LNCaP clone FGC (cell line): ENCODE measurements around the gene FANCG.

Experiments
- DNase-seq: peaks from one replicate; pipeline ENCODE4 v3.0.0-alpha.2; 2011; ENCODE audit warnings: low read depth
- H3K4me3 ChIP-seq: 2 replicates; pipeline ENCODE4 v1.5.1; 2011; ENCODE audit warnings: mild to moderate bottlenecking, low read depth, low read length, control low read depth
- TF ChIP-seq, protein P1 (sequence below): IDR thresholded peaks from 2 replicates; pipeline ENCODE4 v1.5.1; 2012; ENCODE audit warnings: mild to moderate bottlenecking; ENCODE audit not compliant: control insufficient read depth, insufficient read depth; ENCODE audit errors: extremely low read depth

Gene FANCG

DNA sequence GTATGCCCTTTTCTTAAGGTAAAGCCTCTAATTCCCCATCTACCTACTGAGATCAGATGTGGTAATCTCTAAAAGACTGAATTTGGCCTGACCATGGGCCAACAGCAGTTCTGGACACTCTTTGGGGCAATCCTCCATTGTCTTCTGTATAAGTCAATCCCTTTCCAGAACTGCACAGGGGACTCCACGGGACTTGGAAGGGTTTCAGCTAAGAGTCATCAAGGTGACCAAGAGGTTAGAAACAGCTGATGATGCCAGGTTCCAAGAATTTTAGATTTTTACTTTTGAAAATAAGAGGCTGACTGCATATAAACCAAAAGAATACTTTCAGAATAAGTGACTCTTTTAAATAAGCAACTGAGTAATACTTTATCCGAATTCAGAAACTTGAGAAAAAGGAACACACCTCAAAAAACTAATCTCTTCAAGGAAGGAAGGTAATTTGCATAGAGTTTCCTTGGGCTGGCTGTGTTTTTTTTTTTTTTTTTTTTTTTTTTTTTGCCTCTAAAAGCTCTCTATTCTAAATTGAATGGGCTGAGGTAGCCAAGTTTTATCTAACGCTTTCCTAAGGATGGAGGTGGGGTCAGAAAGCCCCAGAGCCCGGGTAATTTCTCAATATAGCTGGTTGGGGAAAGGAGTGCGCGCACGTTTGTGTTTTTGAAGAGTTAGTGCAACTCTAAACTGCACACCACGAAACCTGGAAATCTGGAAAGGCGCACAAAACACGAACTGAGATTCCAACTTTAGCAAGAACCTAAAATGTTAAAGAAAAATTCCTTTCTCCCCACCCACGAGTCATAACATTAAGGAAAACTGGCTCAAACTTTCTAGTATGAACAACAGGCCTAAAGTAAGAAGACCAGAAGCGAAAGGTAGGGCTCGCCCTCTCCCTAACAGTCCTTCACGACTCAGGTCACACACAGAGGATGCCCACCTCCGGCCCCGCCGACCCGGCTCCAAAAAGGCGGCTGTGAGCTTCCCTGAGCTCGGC, 8.6 kb downstream of the FANCG start:
- TF ChIP-seq, protein P1, sequence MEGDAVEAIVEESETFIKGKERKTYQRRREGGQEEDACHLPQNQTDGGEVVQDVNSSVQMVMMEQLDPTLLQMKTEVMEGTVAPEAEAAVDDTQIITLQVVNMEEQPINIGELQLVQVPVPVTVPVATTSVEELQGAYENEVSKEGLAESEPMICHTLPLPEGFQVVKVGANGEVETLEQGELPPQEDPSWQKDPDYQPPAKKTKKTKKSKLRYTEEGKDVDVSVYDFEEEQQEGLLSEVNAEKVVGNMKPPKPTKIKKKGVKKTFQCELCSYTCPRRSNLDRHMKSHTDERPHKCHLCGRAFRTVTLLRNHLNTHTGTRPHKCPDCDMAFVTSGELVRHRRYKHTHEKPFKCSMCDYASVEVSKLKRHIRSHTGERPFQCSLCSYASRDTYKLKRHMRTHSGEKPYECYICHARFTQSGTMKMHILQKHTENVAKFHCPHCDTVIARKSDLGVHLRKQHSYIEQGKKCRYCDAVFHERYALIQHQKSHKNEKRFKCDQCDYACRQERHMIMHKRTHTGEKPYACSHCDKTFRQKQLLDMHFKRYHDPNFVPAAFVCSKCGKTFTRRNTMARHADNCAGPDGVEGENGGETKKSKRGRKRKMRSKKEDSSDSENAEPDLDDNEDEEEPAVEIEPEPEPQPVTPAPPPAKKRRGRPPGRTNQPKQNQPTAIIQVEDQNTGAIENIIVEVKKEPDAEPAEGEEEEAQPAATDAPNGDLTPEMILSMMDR: no peak
- H3K4me3 ChIP-seq: peak overlapping the region; percentile 94
- no peak for DNase-seq

DNA sequence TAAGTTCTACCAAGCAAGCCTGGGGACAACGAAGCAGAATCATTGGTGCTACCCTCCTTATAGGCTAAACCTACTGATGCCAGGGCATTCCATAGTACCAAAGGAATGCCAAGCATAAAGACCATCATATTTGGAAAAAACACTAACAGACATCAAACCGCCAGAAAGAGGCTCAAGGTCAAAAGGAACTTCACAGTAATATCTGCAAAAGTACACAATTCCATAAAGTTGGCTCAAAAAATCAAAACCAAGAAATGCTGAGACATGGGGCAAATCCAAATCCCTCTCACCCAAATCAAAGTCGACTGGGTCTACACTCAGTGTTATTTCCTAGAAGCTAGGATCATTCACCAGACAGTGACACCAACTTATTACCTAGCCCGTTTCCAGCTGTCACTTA, 10.7 kb downstream of the FANCG start:
- TF ChIP-seq, protein P1: no peak
- DNase-seq: no peak
- no peak overlapping the region for H3K4me3 ChIP-seq

DNA sequence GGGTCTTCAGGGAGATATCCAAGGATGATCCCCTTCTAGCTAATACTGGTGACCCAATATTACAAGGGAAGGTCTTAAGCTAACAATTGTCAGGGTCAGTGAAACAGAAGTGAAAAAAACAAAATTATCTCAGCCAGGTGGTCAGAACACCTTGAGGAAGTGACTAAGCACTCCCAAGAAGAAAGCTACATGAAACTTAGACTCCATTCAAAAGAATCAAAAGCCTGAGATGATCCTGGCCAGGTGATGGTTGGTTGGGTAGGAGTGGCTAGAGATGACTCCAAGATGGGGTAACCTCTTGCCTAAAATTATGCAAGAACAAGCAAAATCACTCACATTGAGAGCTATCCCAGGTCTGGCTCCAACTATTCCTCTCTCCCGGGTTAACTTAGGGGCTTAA, 12.7 kb downstream of the FANCG start:
- H3K4me3 ChIP-seq: no peak overlapping the region
- no peak for DNase-seq
- TF ChIP-seq, protein P1: no peak

DNA sequence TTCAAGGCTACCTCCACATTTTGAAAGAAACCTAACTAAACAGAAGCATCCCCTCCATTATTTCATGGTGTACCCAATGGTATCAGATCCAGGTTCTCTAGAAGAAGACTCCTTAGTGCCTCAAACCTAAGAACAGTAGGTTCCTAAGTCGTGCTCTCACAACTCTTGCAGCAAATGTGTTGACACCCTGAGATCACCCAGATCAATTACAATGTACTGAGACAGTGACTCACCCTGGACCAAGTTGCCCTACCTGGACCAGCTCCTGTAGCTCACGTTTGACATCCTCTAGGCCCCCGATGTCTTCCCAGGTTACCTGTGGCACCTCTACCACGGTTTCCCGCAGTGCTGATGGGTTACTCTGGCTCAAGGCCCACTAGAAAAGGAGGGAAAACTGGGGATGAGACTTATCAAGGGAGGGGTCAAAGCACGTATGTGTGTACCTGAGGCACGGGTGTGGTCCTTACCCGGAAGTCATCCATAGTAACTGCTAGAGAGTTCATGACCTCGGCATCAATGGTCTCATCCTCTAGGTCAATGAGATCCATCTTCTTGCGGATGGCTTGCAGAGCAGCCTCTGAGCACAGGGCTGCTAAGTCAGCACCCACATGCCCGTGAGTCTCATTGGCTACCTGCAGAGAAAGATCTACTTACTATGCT, 19.1 kb downstream of the FANCG start:
- no peak for DNase-seq
- TF ChIP-seq, protein P1: no peak
- no peak overlapping the region for H3K4me3 ChIP-seq

DNA sequence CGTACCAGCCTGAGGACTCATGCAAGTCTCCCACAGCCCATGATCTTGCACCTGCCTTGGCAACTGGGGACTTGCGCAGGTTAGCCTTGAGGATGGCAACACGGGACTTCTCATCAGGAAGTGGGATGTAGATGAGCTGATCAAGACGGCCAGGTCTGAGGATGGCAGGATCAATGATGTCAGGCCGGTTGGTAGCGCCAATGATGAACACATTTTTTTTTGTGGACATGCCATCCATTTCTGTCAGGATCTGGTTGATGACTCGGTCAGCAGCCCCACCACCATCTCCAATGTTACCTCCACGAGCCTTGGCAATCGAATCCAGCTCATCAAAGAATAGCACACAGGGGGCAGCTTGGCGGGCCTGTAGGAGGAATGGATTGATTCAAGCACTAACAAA, 20.3 kb downstream of the FANCG start:
- TF ChIP-seq, protein P1: no peak
- DNase-seq: no peak
- H3K4me3 ChIP-seq: no peak overlapping the region

DNA sequence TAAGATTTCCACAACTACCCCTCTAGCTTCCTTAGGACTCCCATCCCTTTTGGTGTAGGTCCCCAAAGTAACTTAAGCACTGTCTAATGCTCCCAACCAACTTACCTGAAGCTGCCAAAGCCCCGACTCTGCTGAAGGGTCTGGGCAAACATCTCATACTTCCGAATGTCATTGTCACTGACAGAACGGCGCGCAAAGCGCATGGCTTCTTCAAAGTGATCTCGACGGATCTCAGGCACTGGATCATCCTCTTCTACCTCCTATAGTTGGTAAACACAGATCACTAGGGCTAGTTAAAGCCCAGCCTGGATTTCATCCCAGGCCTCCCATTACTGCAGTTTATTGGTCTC, 22.5 kb downstream of the FANCG start:
- TF ChIP-seq, protein P1: no peak
- no peak overlapping the region for H3K4me3 ChIP-seq
- DNase-seq: no peak
